Measurements from ENCODE around the gene CLSTN2.

The CLSTN2 gene

DNA sequence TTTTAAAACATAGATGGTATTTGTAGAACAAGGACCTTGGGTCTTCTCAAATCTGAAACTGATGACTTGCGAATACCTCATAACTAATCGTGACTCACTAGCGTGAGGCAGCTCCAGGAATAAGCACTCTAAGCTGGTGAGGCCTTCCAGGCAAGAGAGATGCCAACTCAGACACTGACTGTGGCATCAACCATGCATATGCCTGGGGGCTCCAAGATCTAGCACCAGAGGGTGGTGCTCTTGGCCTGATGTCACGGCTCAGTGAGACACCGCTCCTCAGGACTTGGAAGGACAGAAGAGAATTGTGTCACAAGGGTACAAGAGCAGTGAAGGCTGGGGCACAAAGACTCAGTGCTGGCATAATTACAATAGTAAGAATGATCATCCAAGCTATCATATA is 617.9 kb downstream of the CLSTN2 start:
- DNase-seq (ENCODE audit: low read depth), result no peak

DNA sequence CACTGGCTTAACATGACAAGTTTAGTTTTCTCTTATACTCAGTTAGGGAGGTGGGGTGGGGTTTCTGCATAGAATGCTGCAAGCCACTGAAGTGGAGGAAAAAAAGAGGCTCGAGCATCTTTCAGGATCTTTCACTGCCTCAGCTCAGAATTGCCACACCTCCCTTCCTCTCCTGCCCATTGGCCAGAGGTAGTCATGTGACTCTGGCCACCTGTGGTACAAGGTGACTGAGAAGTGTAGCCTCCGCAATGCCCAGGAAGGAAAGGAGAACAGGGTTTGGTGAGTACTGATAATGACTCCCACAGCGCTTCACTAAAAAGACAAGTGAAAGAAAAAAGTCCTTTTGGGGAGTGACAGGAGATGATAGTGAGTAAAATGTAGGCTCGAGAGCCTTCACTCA is 618.6 kb downstream of the CLSTN2 start:
- DNase-seq (ENCODE audit: low read depth), result no peak

DNA sequence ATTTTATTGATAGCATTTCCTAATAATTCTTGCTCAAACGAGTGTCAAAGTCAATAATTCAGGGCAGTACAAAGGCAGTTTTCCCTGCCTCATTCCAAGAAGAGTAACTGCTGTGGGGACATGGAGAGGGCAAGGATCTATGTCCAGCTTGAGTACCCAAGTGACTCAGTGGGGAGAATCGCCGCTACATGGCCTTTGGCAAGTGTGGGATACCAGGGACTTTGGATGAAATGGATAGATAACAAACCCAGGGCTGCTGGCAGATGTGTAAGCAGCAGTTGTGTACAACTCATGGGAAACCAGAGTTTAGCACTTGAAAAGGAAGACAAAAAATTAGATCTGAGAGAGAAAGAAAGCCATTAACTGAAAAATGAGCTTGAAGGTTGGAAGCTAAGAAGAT is 620.7 kb downstream of the CLSTN2 start:
- DNase-seq (ENCODE audit: low read depth), result no peak

- DNase-seq (ENCODE audit: low read depth), result no peak
Observed at GRCh38 chr3:140557476-140557875, 622.5 kb downstream of the CLSTN2 start.

GRCh38 chr3:140559546-140559945 is 624.6 kb downstream of the CLSTN2 start:
- DNase-seq (ENCODE audit: low read depth), result no peak

- DNase-seq (ENCODE audit: low read depth), result no peak
Observed at GRCh38 chr3:140563206-140563760, 628.3 kb downstream of the CLSTN2 start.

- no peak for DNase-seq (ENCODE audit: low read depth)
Observed at GRCh38 chr3:140568131-140568530, 633.1 kb downstream of the CLSTN2 start.

DNA sequence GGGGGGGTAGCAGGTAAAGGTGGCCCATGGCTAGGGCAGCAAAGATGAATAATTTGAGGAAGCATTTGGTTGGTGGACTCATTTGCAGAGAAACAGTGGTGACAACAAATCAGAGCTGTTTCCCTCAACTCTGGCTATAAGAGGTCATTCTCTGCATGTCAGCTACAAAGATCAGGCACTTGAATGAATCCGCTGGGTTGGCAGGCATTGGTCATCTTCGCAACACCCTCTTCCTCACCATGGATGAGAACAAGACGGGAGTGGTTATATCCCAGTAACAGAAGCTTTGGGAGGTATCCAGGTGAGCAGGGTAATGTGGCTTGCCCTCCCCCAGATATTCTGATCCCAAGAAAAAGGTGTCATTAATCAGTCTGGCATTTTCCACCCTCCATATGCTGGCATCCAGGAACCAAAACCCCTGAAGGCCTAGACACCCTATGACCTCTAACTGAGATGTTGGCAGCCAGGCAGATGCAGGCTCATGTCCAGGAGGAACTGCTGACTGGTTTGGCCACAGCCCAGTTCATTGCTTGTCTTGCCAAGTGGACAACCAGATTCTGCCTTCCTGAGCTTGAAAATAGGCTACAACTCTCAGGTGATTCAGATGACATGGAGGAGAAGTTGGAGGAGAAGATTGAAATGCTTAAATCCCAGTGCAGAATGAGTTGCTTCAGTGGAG is 634.0 kb downstream of the CLSTN2 start:
- no peak for DNase-seq (ENCODE audit: low read depth)

GRCh38 chr3:140570602-140571001 is 635.6 kb downstream of the CLSTN2 start:
- no peak for DNase-seq (ENCODE audit: low read depth)

DNA sequence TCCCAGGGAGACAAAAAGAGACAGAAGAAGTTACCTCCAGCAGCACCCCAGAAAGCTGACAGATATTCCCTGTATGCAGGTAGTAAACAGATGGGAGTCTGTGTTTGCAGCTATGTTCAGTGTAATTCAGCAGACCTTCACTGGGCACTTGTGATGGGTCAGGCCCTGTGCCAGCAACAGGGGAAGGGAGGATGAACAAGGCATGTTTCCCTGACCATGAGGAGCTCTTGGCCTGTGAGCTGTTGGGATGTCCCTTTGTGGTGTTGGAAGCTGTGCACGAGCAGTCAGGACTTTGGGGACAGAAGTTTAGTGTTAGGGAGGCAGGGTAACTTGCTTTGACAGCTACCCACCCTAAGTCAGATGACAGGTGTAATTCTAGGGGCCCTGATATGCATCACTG is 636.9 kb downstream of the CLSTN2 start:
- no peak for DNase-seq (ENCODE audit: low read depth)

- no peak for DNase-seq (ENCODE audit: low read depth)
Observed at GRCh38 chr3:140572334-140572733, 637.3 kb downstream of the CLSTN2 start.

- no peak for DNase-seq (ENCODE audit: low read depth)
Observed at GRCh38 chr3:140573011-140573410, 638.0 kb downstream of the CLSTN2 start.

DNA sequence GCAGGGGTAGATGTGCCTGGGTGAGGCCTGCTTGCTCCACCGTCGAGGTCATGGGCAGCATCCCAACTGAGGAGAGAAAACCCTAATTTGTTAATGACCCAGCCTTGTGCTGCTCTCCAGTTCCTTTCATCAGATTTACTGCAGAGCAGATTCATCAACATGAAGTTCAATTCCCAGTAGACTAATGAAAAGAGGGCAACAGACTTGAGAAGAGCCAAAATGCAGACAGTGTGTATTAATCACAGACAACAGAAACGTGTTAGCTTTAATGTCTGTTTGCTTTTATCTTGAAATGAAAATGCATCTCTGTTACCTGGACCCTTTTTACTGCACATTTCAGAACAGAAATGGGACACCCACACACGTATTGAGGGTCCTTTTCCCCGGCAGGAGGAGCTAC is 639.4 kb downstream of the CLSTN2 start:
- DNase-seq (ENCODE audit: low read depth), result no peak

DNA sequence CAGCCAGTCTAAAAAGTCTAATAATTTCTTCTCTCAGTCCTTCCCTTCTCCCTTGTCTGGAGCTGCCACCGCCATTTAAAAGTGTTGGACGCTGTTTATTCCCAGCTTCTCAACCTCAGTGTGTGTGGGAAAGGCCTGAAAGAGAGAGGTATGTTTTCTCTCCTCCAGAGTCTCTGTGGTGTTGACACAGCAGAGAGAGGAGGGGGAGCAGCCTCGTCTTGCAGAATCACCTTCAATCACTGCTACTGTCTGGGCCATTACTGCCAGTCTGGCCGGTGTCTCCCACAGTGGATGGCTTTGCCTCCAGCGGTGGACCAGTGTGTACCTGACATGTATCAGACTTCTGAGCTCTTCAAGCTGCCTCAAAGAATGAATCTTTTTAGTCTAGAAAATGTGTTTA is 641.5 kb downstream of the CLSTN2 start:
- no peak for DNase-seq (ENCODE audit: low read depth)

DNA sequence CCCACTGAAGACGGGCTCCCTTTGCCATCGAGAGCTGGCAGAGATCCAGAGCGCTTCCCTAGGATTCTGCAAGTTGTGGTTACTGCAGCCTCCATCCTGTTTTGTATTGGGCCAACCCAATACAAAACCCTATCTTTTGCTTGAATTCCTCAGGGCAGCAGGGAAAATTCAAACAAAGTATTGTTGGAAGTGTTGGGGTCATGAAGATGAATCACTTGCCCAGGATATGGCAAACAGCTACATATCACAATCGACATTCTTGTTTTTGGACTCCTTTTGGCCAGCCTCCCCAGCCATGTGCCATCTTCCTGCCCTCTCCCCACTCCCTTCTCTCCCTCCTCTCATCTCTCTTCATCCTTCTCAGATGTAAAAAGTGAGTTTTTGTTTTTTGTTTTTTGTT is 642.9 kb downstream of the CLSTN2 start:
- DNase-seq (ENCODE audit: low read depth), result no peak

GRCh38 chr3:140579260-140579659 is 644.3 kb downstream of the CLSTN2 start:
- DNase-seq (ENCODE audit: low read depth), result no peak

- no peak for DNase-seq (ENCODE audit: low read depth)
Observed at GRCh38 chr3:140580746-140581145, 645.8 kb downstream of the CLSTN2 start.

- DNase-seq (ENCODE audit: low read depth), result no peak
Observed at GRCh38 chr3:140584549-140584948, 649.6 kb downstream of the CLSTN2 start.

GRCh38 chr3:140585828-140586227 is 650.8 kb downstream of the CLSTN2 start:
- DNase-seq (ENCODE audit: low read depth), result no peak

DNA sequence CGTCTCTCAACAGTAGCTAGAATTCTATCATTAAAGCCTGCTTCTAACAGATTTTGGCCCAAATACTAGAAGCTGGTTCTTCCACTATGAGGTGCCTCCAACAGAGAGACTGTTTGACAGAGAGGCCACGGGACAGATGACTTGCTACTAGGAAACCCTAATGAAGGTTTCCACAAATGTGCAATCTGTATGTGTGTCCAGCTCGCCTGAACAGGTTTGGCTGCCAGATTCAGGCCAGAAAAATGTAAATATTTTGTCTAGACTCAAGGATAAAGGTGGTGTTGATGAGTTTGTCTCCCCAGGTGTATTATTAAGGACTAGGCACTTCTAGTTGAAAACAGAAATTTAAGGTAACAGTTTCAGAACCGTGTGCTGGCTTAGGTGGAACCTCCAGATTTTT is 651.3 kb downstream of the CLSTN2 start:
- DNase-seq (ENCODE audit: low read depth), result no peak

GRCh38 chr3:140588558-140588957 is 653.6 kb downstream of the CLSTN2 start:
- no peak for DNase-seq (ENCODE audit: low read depth)

GRCh38 chr3:140593766-140594165 is 658.8 kb downstream of the CLSTN2 start:
- DNase-seq (ENCODE audit: low read depth), result no peak

DNA sequence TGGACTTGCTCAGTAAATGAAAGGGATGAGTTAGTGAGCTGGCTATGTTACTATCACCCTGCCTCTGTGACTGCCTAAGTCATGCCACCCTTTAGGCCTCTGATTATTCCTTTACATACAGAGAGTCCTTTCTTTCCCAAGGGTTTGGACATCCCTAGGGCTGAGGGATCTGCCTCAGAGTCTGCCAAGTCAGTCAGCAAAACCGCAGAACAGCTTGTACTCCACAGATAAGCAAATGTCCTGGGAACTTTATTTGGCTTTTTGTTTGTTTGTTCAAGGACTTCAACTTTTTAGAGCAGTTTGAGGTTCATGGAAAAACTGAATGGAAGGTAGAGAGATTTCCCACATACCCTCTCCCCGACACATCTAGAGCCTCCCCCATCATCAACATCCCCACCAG is 660.3 kb downstream of the CLSTN2 start:
- no peak for DNase-seq (ENCODE audit: low read depth)

GRCh38 chr3:140597364-140597763 is 662.4 kb downstream of the CLSTN2 start:
- no peak for DNase-seq (ENCODE audit: low read depth)

Measured in CMK (cell line).